K562 (cell line): Measurements from ENCODE around the gene MRPL54. TPM values are rescaled to one million over a fixed set of nuclear protein-coding genes. Genes with fewer than 3 reads are reported as not detected.

ENCODE experiments used
- BCOR ChIP-seq: fragments of 450-650 bp; IDR thresholded peaks from 2 replicates; pipeline ENCODE4 v1.6.1; 2016
- CEBPB ChIP-seq: fragments of 450-650 bp; IDR thresholded peaks from 2 replicates; pipeline ENCODE4 v1.6.1; 2016; ENCODE audit warnings: missing genetic modification characterization, missing compliant biosample characterization
- CHD2 ChIP-seq: IDR thresholded peaks from 2 replicates; pipeline ENCODE4 v1.6.1; 2011; ENCODE audit warnings: low read depth, low read length
- ETV1 ChIP-seq: fragments of 450-650 bp; conservative IDR thresholded peaks from 2 replicates; pipeline ENCODE4 v1.6.1; 2016; ENCODE audit warnings: missing genetic modification characterization, control low read depth, low read depth, missing compliant biosample characterization
- HDAC1 ChIP-seq, 2 experiments: fragments of 450-650 bp; IDR thresholded peaks; 2 replicates each; pipeline ENCODE4 v1.6.1; 2016 to 2017; ENCODE audit warnings: inconsistent platforms in 1 of 2, mild to moderate bottlenecking in 1 of 2, moderate library complexity in 1 of 2
- KDM5B ChIP-seq: fragments of 200-600 bp; sonication (generic); IDR thresholded peaks from 2 replicates; pipeline ENCODE4 v1.6.1; 2012; ENCODE audit warnings: low read depth, mild to moderate bottlenecking, moderate library complexity, low read length, control low read depth, inconsistent platforms; ENCODE audit not compliant: insufficient replicate concordance
- MYC ChIP-seq, 2 experiments: fragments of 250-450 bp in 1 of 2; sonication (Bioruptor Pico) in 1 of 2; IDR thresholded peaks; 2 replicates each; pipeline versions ENCODE4 v1.5.1 to v1.6.1; 2012 to 2021; ENCODE audit warnings: low read depth in 2 of 2, borderline replicate concordance in 1 of 2, improper control_type of control experiment in 1 of 2, low read length in 1 of 2, mild to moderate bottlenecking in 1 of 2, moderate library complexity in 1 of 2
- NFIC ChIP-seq: fragments of 450-650 bp; IDR thresholded peaks from 2 replicates; pipeline ENCODE4 v1.6.1; 2017; ENCODE audit warnings: mild to moderate bottlenecking, inconsistent platforms
- NR1H2 ChIP-seq: sonication (generic); formaldehyde crosslinking; IDR thresholded peaks from 2 replicates; pipeline ENCODE4 v1.4.0; 2020; ENCODE audit warnings: mild to moderate bottlenecking, missing genetic modification reagents
- POLR2A ChIP-seq: fragments of 450-650 bp; conservative IDR thresholded peaks from 2 replicates; pipeline ENCODE4 v1.6.1; 2016
- RBM25 ChIP-seq: fragments of 200-400 bp; formaldehyde crosslinking; IDR thresholded peaks from 2 replicates; pipeline ENCODE4 v1.6.1; 2018; ENCODE audit warnings: low read length, low read depth, moderate library complexity; ENCODE audit not compliant: severe bottlenecking
- REST ChIP-seq, 2 experiments: fragments of 450-650 bp; formaldehyde crosslinking in 1 of 2; IDR thresholded peaks; 2 replicates each; pipeline versions ENCODE4 v1.4.0 to v1.6.1; 2014 to 2020; ENCODE audit warnings: mild to moderate bottlenecking in 2 of 2, borderline replicate concordance in 1 of 2, low read depth in 1 of 2
- SP1 ChIP-seq: sonication (generic); formaldehyde crosslinking; IDR thresholded peaks from 2 replicates; pipeline ENCODE4 v1.8.1; 2022; ENCODE audit warnings: mild to moderate bottlenecking, missing genetic modification reagents
- TCFL5 ChIP-seq: fragments of 250-450 bp; sonication (Bioruptor Pico); conservative IDR thresholded peaks from 2 replicates; pipeline ENCODE4 v1.6.1; 2021; ENCODE audit warnings: mild to moderate bottlenecking, moderate library complexity, matching md5 sums
- TOE1 ChIP-seq, 2 experiments: fragments of 450-650 bp in 1 of 2; sonication (generic) in 1 of 2; formaldehyde crosslinking in 1 of 2; IDR thresholded peaks; 2 replicates each; pipeline versions ENCODE4 v1.7.1 to v1.8.0; 2016 to 2022; ENCODE audit warnings: borderline replicate concordance in 2 of 2, mild to moderate bottlenecking in 2 of 2, antibody characterized with exemption in 1 of 2, inconsistent platforms in 1 of 2, low read depth in 1 of 2, missing genetic modification reagents in 1 of 2, moderate library complexity in 1 of 2
- ZNF644 ChIP-seq: fragments of 200-800 bp; sonication (Bioruptor generic); IDR thresholded peaks from 2 replicates; pipeline ENCODE4 v1.6.1; 2016; ENCODE audit warnings: low read depth, missing genetic modification characterization, missing compliant biosample characterization
- polyA plus RNA-seq, 8 experiments: library from polyadenylated mRNA; depleted of rRNA in 4 of 8; stranded (reverse) in 5 of 8; unstranded in 3 of 8; fragments of >200 nt; fragmentation: Nextera tagmentation in 2 of 8; fragmentation: Illumina TruSeq in 1 of 8; extraction: Ambion mirVana in 2 of 8; extraction: Trizol in 1 of 8; gene quantifications; 2 replicates each; pipeline versions ENCODE4 v1.2.1 to v1.2.3, GENCODE V29; 2011 to 2014; ENCODE audit warnings: inconsistent platforms in 1 of 8, missing spikeins in 1 of 8
- total RNA-seq, 7 experiments: library from RNA; depleted of rRNA in 6 of 7; stranded (reverse); fragments of >200 nt in 6 of 7; fragmentation: Illumina TruSeq in 2 of 7; extraction: Trizol in 2 of 7; gene quantifications; 2 replicates each; pipeline versions ENCODE4 v1.2.1 to v1.2.3, GENCODE V29; 2011 to 2021; ENCODE audit warnings: low replicate concordance in 1 of 7
- TF ChIP-seq, protein P1 (sequence below): fragments of 450-650 bp; formaldehyde crosslinking; IDR thresholded peaks from 2 replicates; pipeline ENCODE4 v1.4.0; 2022; ENCODE audit warnings: mild to moderate bottlenecking, moderate library complexity

The MRPL54 gene
- total and polyA plus RNA-seq, 9 of the 15 experiments (the other 6 are each of a cell fraction or from before 2014, with no cell fraction given), result 3.5 to 120 (median 56.9) TPM

GRCh38 chr19:3762501-3763459, at the start of gene MRPL54 (continued):
- TF ChIP-seq, protein P1, sequence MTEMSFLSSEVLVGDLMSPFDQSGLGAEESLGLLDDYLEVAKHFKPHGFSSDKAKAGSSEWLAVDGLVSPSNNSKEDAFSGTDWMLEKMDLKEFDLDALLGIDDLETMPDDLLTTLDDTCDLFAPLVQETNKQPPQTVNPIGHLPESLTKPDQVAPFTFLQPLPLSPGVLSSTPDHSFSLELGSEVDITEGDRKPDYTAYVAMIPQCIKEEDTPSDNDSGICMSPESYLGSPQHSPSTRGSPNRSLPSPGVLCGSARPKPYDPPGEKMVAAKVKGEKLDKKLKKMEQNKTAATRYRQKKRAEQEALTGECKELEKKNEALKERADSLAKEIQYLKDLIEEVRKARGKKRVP (CRISPR knock-in tag), result peak; percentile 78
- TF ChIP-seq POLR2A (peak; percentile 97), CHD2 (0 out of 2 replicates have a peak, but pooled peaks have one; percentile 21), KDM5B (peak; percentile 78), SP1 (CRISPR knock-in tag) (peak; percentile 83), RBM25 (peak; percentile 47), HDAC1 (IDR thresholded peaks at IDR 0.05) (peak in 1 of 2 experiments; percentile 87; a peak in 2 of 4 replicates), TCFL5 (CRISPR knock-in tag) (0 out of 2 replicates have a peak, but pooled peaks have one; percentile 43), NFIC (0 out of 2 replicates have a peak, but pooled peaks have one; percentile 32), ZNF644 (no peak), REST (IDR thresholded peaks at IDR 0.05; ENCODE audit: borderline replicate concordance) (no peak), REST (CRISPR knock-in tag; IDR thresholded peaks at IDR 0.05; ENCODE audit: low read depth) (peak; percentile 42; the same call in 1 of the 2 replicates), TOE1 (IDR thresholded peaks at IDR 0.05; ENCODE audit: borderline replicate concordance) (peak; percentile 8; the same call in 1 of the 2 replicates), TOE1 (CRISPR knock-in tag; IDR thresholded peaks at IDR 0.05; ENCODE audit: borderline replicate concordance, low read depth) (no peak), BCOR (peak; percentile 45; the same call in 1 of the 2 replicates), MYC (IDR thresholded peaks at IDR 0.05; ENCODE audit: low read depth, low read length) (peak; percentile 94), MYC (CRISPR knock-in tag; IDR thresholded peaks at IDR 0.05; ENCODE audit: borderline replicate concordance, low read depth) (no peak; the same call in 1 of the 2 replicates), CEBPB (tag) (peak; percentile 90), NR1H2 (no peak), ETV1 (tag) (peak; percentile 91)
